Gastrocnemius medialis (tissue), 4 donors: Measurements from ENCODE around the gene ADAM23.

Source experiments
- CTCF ChIP-seq, 5 experiments: fragments of 450-650 bp in 3 of 5; fragments of 200-600 bp in 2 of 5; sonication (generic) in 2 of 5; IDR thresholded peaks in 4 of 5; conservative IDR thresholded peaks in 1 of 5; 1 replicate in 4 of 5; 2 replicates in 1 of 5; pipeline ENCODE4 v1.5.1; 2016 to 2019; ENCODE audit warnings: antibody characterized with exemption in 5 of 5, mild to moderate bottlenecking in 3 of 5, moderate library complexity in 3 of 5
- POLR2A ChIP-seq, 2 donors: fragments of 450-650 bp; IDR thresholded peaks; one replicate each; pipeline ENCODE4 v1.6.1; 2017; ENCODE audit warnings: antibody characterized with exemption in 2 of 2, mild to moderate bottlenecking in 2 of 2, moderate library complexity in 2 of 2

GRCh38 chr2:206452242-206452641 is 8.9 kb downstream of the ADAM23 start:
- no peak for TF ChIP-seq POLR2A (IDR thresholded peaks at IDR 0.05)
- TF ChIP-seq CTCF (IDR thresholded peaks at IDR 0.05 in 4 of 5, conservative IDR thresholded peaks at IDR 0.05 in 1 of 5): no peak
